Naive thymus-derived CD4-positive, alpha-beta T cell (primary cell): ENCODE results near the gene GTPBP8. TPM values are rescaled to one million over a fixed set of nuclear protein-coding genes. Genes with fewer than 3 reads are reported as not detected.
A peak's percentile ranks its signal among the peaks of the same experiment; 100 is the strongest.

Experiments
- ATAC-seq: fragments of 150-1000 bp; cut with Tn5 transposase; 2 replicates; pipeline ENCODE4 v1.10.0; 2021; ENCODE audit warnings: mild to moderate bottlenecking, moderate library complexity
- CTCF ChIA-PET: fragments of 350-600 bp; sonication (Branson Sonifier 250); formaldehyde crosslinking; loops from one replicate; lab custom pipeline; 2021; ENCODE audit warnings: antibody characterized with exemption; lab: Charles Lee
- POLR2A ChIA-PET: fragments of 350-600 bp; sonication (Branson Sonifier 250); formaldehyde crosslinking; loops from one replicate; lab custom pipeline; 2021; ENCODE audit warnings: antibody characterized with exemption, inconsistent platforms; lab: Charles Lee
- DNase-seq, 9 donors: peaks; one replicate each; pipeline versions ENCODE4 v3.0.0 to v3.0.0-alpha.2; 2020 to 2022; ENCODE audit warnings: mixed read lengths in 1 of 9
- H3K27ac ChIP-seq: one replicate; pipeline ENCODE4 v1.7.0; 2013; ENCODE audit warnings: mild to moderate bottlenecking, low read depth, low read length, moderate library complexity
- H3K27me3 ChIP-seq, 2 donors: one replicate each; pipeline ENCODE4 v1.7.0; 2013; ENCODE audit warnings: low read length in 2 of 2, mild to moderate bottlenecking in 2 of 2, moderate library complexity in 2 of 2; ENCODE audit not compliant: control insufficient read depth in 2 of 2, insufficient read depth in 2 of 2
- H3K36me3 ChIP-seq, 3 experiments: 1 replicate in 2 of 3; 2 replicates in 1 of 3; pipeline ENCODE4 v1.7.0; 2013; ENCODE audit warnings: low read length in 3 of 3, mild to moderate bottlenecking in 3 of 3, moderate library complexity in 1 of 3; ENCODE audit not compliant: insufficient read depth in 3 of 3, control insufficient read depth in 2 of 3
- H3K4me1 ChIP-seq, 2 donors: one replicate each; pipeline ENCODE4 v1.7.0; 2013; ENCODE audit warnings: low read length in 2 of 2, mild to moderate bottlenecking in 2 of 2, moderate library complexity in 1 of 2; ENCODE audit not compliant: control insufficient read depth in 2 of 2, insufficient read depth in 2 of 2
- H3K4me3 ChIP-seq: 2 replicates; pipeline ENCODE4 v1.7.0; 2013; ENCODE audit warnings: mild to moderate bottlenecking, low read length
- H3K9me3 ChIP-seq, 3 experiments: 1 replicate in 2 of 3; 2 replicates in 1 of 3; pipeline ENCODE4 v1.7.0; 2013; ENCODE audit warnings: low read length in 3 of 3; ENCODE audit not compliant: control insufficient read depth in 2 of 3
- H3K27ac Mint-ChIP-seq, 9 donors: one replicate each; pipeline ENCODE4 v1.8.0; 2020 to 2022; ENCODE audit warnings: mixed read lengths in 9 of 9, mild to moderate bottlenecking in 8 of 9, moderate library complexity in 5 of 9, inconsistent platforms in 2 of 9
- H3K27me3 Mint-ChIP-seq, 5 donors: one replicate each; pipeline ENCODE4 v1.8.0; 2021 to 2022; ENCODE audit warnings: mixed read lengths in 5 of 5, mild to moderate bottlenecking in 1 of 5
- H3K36me3 Mint-ChIP-seq, 5 donors: one replicate each; pipeline ENCODE4 v1.8.0; 2020 to 2022; ENCODE audit warnings: mixed read lengths in 5 of 5, mild to moderate bottlenecking in 3 of 5, inconsistent platforms in 1 of 5
- H3K4me1 Mint-ChIP-seq, 7 donors: one replicate each; pipeline ENCODE4 v1.8.0; 2020 to 2022; ENCODE audit warnings: mixed read lengths in 7 of 7, mild to moderate bottlenecking in 3 of 7, inconsistent platforms in 1 of 7
- H3K4me3 Mint-ChIP-seq, 10 donors: one replicate each; pipeline ENCODE4 v1.8.0; 2020 to 2022; ENCODE audit warnings: mild to moderate bottlenecking in 10 of 10, mixed read lengths in 10 of 10, moderate library complexity in 6 of 10, inconsistent platforms in 2 of 10
- H3K9me3 Mint-ChIP-seq, 11 donors: one replicate each; pipeline ENCODE4 v1.8.0; 2020 to 2022; ENCODE audit warnings: mixed read lengths in 11 of 11, mild to moderate bottlenecking in 4 of 11, inconsistent platforms in 1 of 11, moderate library complexity in 1 of 11
- intact Hi-C, 2 donors: fragments of 100-400 bp; cut with micrococcal nuclease; formaldehyde crosslinking; loops; one replicate each; pipeline ENCODE4 v1.15.1; 2023
- polyA plus RNA-seq, 2 donors: library from polyadenylated mRNA; unstranded; fragments of 300-500 nt; fragmentation: Illumina TruSeq; gene quantifications; one replicate each; pipeline ENCODE4 v1.2.3, GENCODE V29; 2021
- total RNA-seq, 6 experiments: library from RNA in 5 of 6; stranded (reverse) in 5 of 6; gene quantifications; 1 replicate in 5 of 6; 2 replicates in 1 of 6; pipeline ENCODE4 v1.2.3 and lab custom pipeline; 2021 to 2026

Gene GTPBP8
- total and polyA plus RNA-seq, 7 experiments from 2014 or later, result 12.6 to 49.1 (median 31.1) TPM

GRCh38 chr3:112979244-112979832 is 11.4 kb upstream of the GTPBP8 start:
- POLR2A ChIA-PET, result interaction anchor here (1.0 to 2.5 kb wide), 4 partner anchors 12 to 245 kb away, joined by 3 to 11 read pairs (median 5); partner anchors contain the start of gene GTPBP8

GRCh38 chr3:112980080-112980479 is 10.7 kb upstream of the GTPBP8 start:
- peaks cover 42 to 77% (median 69%) of the 10 kb centered on the region in 7 donors for H3K4me1 Mint-ChIP-seq

More at GRCh38 chr3:112979244-112979832, 11.4 kb upstream of the GTPBP8 start:
- no peaks in the 10 kb centered on the region for H3K27me3 ChIP-seq
- no peaks in the 10 kb centered on the region for H3K36me3 ChIP-seq
- Mint-ChIP-seq H3K9me3 (no peaks in the 10 kb centered on the region), H3K4me3 (peak overlapping the region in 6 of 10 donors; percentile 0 to 59 (median 28)), H3K4me1 (peaks cover 45 to 73% (median 64%) of the 10 kb centered on the region in 7 donors), H3K27me3 (peaks cover 0 to 3% (median 0%) of the 10 kb centered on the region in 5 donors), H3K36me3 (no peaks in the 10 kb centered on the region), H3K27ac (peak overlapping the region in 7 of 9 donors; percentile 4 to 65 (median 38))
- DNase-seq (peak in 7 of 9 donors; percentile 32 to 67 (median 62)), ATAC-seq (peak; percentile 52)
- intact Hi-C loops, result loop anchor here (1.0 to 10.0 kb wide), 13 partner anchors 8 to 845 kb away; partner anchors contain the start of genes CD200R1L (in 1 of the 2) and GCSAM (in 1 of the 2)
- peaks cover 35 to 57% of the 10 kb centered on the region in 2 donors for H3K4me1 ChIP-seq
- no peaks in the 10 kb centered on the region for H3K9me3 ChIP-seq
- H3K4me3 ChIP-seq, result no peak overlapping the region
- CTCF ChIA-PET, result interaction anchor here (0.6 to 3.8 kb wide), 22 partner anchors 9 to 907 kb away, joined by 3 to 72 read pairs (median 6); partner anchors contain the start of gene GTPBP8
- no peak overlapping the region for H3K27ac ChIP-seq

GRCh38 chr3:112982710-112983109 is 8.1 kb upstream of the GTPBP8 start:
- POLR2A ChIA-PET, result interaction anchor here (1.4 kb wide), 1 partner anchor 36 kb away, joined by 3 read pairs; a partner anchor contains a TSS
- peak overlapping the region in 8 of 9 donors; percentile 28 to 85 (median 54) for H3K27ac Mint-ChIP-seq
- H3K27me3 Mint-ChIP-seq, result peaks cover 0 to 3% (median 0%) of the 10 kb centered on the region in 5 donors
- no peak overlapping the region for H3K4me3 ChIP-seq
- no peak for ATAC-seq
- no peaks in the 10 kb centered on the region for H3K36me3 ChIP-seq
- H3K4me3 Mint-ChIP-seq, result peak overlapping the region in 4 of 10 donors; percentile 26 to 47 (median 42)
- DNase-seq, result no peak
- peaks cover 0 to under 1% (median 0%) of the 10 kb centered on the region in 11 donors for H3K9me3 Mint-ChIP-seq
- CTCF ChIA-PET, result interaction anchor here (1.0 kb wide), 1 partner anchor 9 kb away, joined by 4 read pairs; no protein-coding TSS in a partner anchor
- no peaks in the 10 kb centered on the region for H3K27me3 ChIP-seq
- intact Hi-C loops, result no loop called here
- H3K36me3 Mint-ChIP-seq, result peaks cover 0 to 2% (median 0%) of the 10 kb centered on the region in 5 donors
- H3K4me1 Mint-ChIP-seq, result peaks cover 28 to 73% (median 69%) of the 10 kb centered on the region in 7 donors
- H3K27ac ChIP-seq, result no peak overlapping the region
- no peaks in the 10 kb centered on the region for H3K9me3 ChIP-seq
- peaks cover 15 to 51% of the 10 kb centered on the region in 2 donors for H3K4me1 ChIP-seq

More at GRCh38 chr3:112980080-112980479, 10.7 kb upstream of the GTPBP8 start:
- H3K4me1 ChIP-seq, result peaks cover 41 to 64% of the 10 kb centered on the region in 2 donors
- Mint-ChIP-seq H3K4me3 (no peak overlapping the region), H3K27me3 (peaks cover 0 to 3% (median 0%) of the 10 kb centered on the region in 5 donors), H3K27ac (peak overlapping the region in 1 of 9 donors; percentile 6), H3K36me3 (no peaks in the 10 kb centered on the region), H3K9me3 (no peaks in the 10 kb centered on the region)
- intact Hi-C loops, result no loop called here
- ChIA-PET POLR2A (interaction anchor here (1.0 to 2.5 kb wide), 3 partner anchors 39 to 245 kb away, joined by 3 to 11 read pairs (median 3); a partner anchor contains a TSS), CTCF (interaction anchor here (0.6 to 3.8 kb wide), 13 partner anchors 8 to 343 kb away, joined by 3 to 72 read pairs (median 11); partner anchors contain the start of gene GTPBP8)
- ATAC-seq (no peak), DNase-seq (no peak)
- no peak overlapping the region for H3K4me3 ChIP-seq
- no peaks in the 10 kb centered on the region for H3K36me3 ChIP-seq
- no peaks in the 10 kb centered on the region for H3K9me3 ChIP-seq
- no peaks in the 10 kb centered on the region for H3K27me3 ChIP-seq
- H3K27ac ChIP-seq, result no peak overlapping the region

- no peak overlapping the region for H3K27ac ChIP-seq
- H3K9me3 Mint-ChIP-seq, result peaks cover 0 to 1% (median 0%) of the 10 kb centered on the region in 11 donors
- H3K27me3 ChIP-seq, result no peaks in the 10 kb centered on the region
- peaks cover 14 to 40% of the 10 kb centered on the region in 2 donors for H3K4me1 ChIP-seq
- intact Hi-C loops, result no loop called here
- H3K4me1 Mint-ChIP-seq, result peaks cover 19 to 66% (median 61%) of the 10 kb centered on the region in 7 donors
- CTCF ChIA-PET, result interaction anchor here (0.9 to 1.1 kb wide), 3 partner anchors 11 to 341 kb away, joined by 3 to 5 read pairs (median 3); no protein-coding TSS in a partner anchor
- H3K36me3 ChIP-seq, result no peaks in the 10 kb centered on the region
- H3K27me3 Mint-ChIP-seq, result peaks cover 0 to 3% (median 0%) of the 10 kb centered on the region in 5 donors
- ATAC-seq (no peak), DNase-seq (peak in 4 of 9 donors; percentile 39 to 75 (median 44))
- POLR2A ChIA-PET, result interaction anchor here (0.8 to 2.1 kb wide), 5 partner anchors 9 to 245 kb away, joined by 3 to 14 read pairs (median 5); partner anchors contain the start of gene CD200R1
- no peak overlapping the region for H3K4me3 ChIP-seq
- peak overlapping the region in 7 of 9 donors; percentile 40 to 78 (median 63) for H3K27ac Mint-ChIP-seq
- peaks cover 0 to 2% (median 0%) of the 10 kb centered on the region in 5 donors for H3K36me3 Mint-ChIP-seq
- no peaks in the 10 kb centered on the region for H3K9me3 ChIP-seq
- peak overlapping the region in 4 of 10 donors; percentile 6 to 44 (median 31) for H3K4me3 Mint-ChIP-seq
These were observed 6.3 kb upstream of the GTPBP8 start for GRCh38 chr3:112984485-112984884.

- Histone ChIP-seq H3K27ac (no peak overlapping the region), H3K4me3 (no peak overlapping the region), H3K9me3 (no peaks in the 10 kb centered on the region), H3K36me3 (peaks cover 0 to 6% (median 0%) of the 10 kb centered on the region in 3 experiments), H3K4me1 (peaks cover 25 to 48% of the 10 kb centered on the region in 2 donors), H3K27me3 (no peaks in the 10 kb centered on the region)
- Mint-ChIP-seq H3K27ac (peak overlapping the region in 7 of 9 donors; percentile 48 to 84 (median 66)), H3K36me3 (peaks cover 0 to 2% (median 0%) of the 10 kb centered on the region in 5 donors), H3K4me1 (peaks cover 31 to 83% (median 76%) of the 10 kb centered on the region in 7 donors), H3K9me3 (peaks cover 0 to 1% (median 0%) of the 10 kb centered on the region in 11 donors), H3K27me3 (no peaks in the 10 kb centered on the region), H3K4me3 (peak overlapping the region in 3 of 10 donors; percentile 12 to 58 (median 56))
- CTCF ChIA-PET, result interaction anchor here (0.6 to 2.7 kb wide), 6 partner anchors 9 to 253 kb away, joined by 3 to 14 read pairs (median 4); partner anchors contain the start of gene CD200R1
- ATAC-seq (no peak), DNase-seq (no peak)
- POLR2A ChIA-PET, result interaction anchor here (0.6 to 10.2 kb wide), 8 partner anchors 13 to 1227 kb away, joined by 3 to 168 read pairs (median 4); partner anchors contain the start of gene CD200R1
- intact Hi-C loops, result loop anchor here in 1 of 2 donors (1.0 kb wide), 1 partner anchor 9 kb away; no protein-coding TSS in a partner anchor
These were observed 3.0 kb upstream of the GTPBP8 start for GRCh38 chr3:112987710-112988334.
